GM12891 (cell line): Measurements from ENCODE around the gene ICAM2.

ENCODE experiments used
- POLR2A ChIP-seq: IDR thresholded peaks from 2 replicates; pipeline ENCODE4 v1.6.1; 2011; ENCODE audit warnings: low read depth, low read length, control low read depth
- POLR2AphosphoS5 ChIP-seq: IDR thresholded peaks from 2 replicates; pipeline ENCODE4 v1.6.1; 2011; ENCODE audit warnings: low read depth, low read length, control low read depth

DNA sequence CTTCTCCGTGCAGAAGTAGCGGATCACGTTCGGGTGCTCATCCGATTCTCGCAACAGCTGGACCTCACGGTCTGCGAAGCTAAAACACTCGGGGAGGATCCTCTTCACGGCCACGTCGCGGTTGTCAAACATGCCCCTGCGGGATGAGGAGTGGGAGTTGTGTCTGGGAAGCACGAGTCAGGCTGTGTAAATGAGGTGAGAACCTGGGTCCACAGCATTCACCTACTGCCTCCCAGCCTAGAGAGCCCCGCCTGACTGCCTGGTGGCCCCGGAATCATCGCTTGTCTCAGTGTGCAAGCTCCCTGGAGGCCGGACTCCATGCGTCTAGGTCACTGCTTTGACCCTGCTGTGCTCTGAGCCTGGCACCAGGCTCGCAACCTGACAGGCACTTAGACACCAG is 33.9 kb upstream of the ICAM2 start:
- TF ChIP-seq POLR2AphosphoS5 (no peak), POLR2A (no peak)
